Psoas muscle (tissue), 8 donors: Measurements from ENCODE around the gene OR7A17. TPM values are rescaled to one million over a fixed set of nuclear protein-coding genes. Genes with fewer than 3 reads are reported as not detected.

Experiments used
- ATAC-seq, 4 donors: fragments of 200-7000 bp; cut with Tn5 transposase; one replicate each; pipeline ENCODE4 v1.9.1; 2020; ENCODE audit warnings: moderate library complexity in 3 of 4, mild to moderate bottlenecking in 2 of 4
- DNase-seq, 2 donors: peaks; one replicate each; pipeline ENCODE4 v3.0.0-alpha.2; 2020
- H3K27ac ChIP-seq: fragments of 200-600 bp; one replicate; pipeline ENCODE4 v1.8.0; 2022
- H3K27me3 ChIP-seq, 3 donors: fragments of 200-600 bp in 1 of 3; one replicate each; pipeline versions ENCODE4 v1.6.1 to v1.8.0; 2013 to 2022; ENCODE audit warnings: low read length in 2 of 3, mild to moderate bottlenecking in 2 of 3, moderate library complexity in 1 of 3; ENCODE audit not compliant: insufficient read depth in 3 of 3
- H3K36me3 ChIP-seq, 2 donors: fragments of 200-600 bp in 1 of 2; one replicate each; pipeline versions ENCODE4 v1.6.1 to v1.8.0; 2013 to 2022; ENCODE audit warnings: low read depth in 1 of 2, mild to moderate bottlenecking in 1 of 2, moderate library complexity in 1 of 2; ENCODE audit not compliant: insufficient read depth in 1 of 2
- H3K4me1 ChIP-seq: fragments of 200-600 bp; one replicate; pipeline ENCODE4 v1.8.0; 2022
- H3K4me3 ChIP-seq: fragments of 200-600 bp; one replicate; pipeline ENCODE4 v1.8.0; 2022; ENCODE audit warnings: mild to moderate bottlenecking
- H3K9me3 ChIP-seq: fragments of 200-600 bp; one replicate; pipeline ENCODE4 v1.8.0; 2022
- WGBS, 3 donors: extraction: QIAGEN DNeasy Blood & Tissue Kit; methylation state at CpG; one replicate each; pipeline versions ENCODE4 v1.1.6 to v1.1.7; 2013; 5-methylcytosine and 5-hydroxymethylcytosine counted together
- intact Hi-C, 2 donors: fragments of 100-400 bp; cut with DNase I; formaldehyde crosslinking; loops; one replicate each; pipeline versions ENCODE4 v1.11.0 to v1.14.2; 2022
- polyA plus RNA-seq, 3 donors: library from polyadenylated mRNA; stranded (reverse); fragments of 200-250 nt; gene quantifications; one replicate each; pipeline ENCODE4 v1.2.3, GENCODE V29; 2013
- total RNA-seq, 4 donors: library from RNA; stranded (reverse); fragmentation: NEBNext Ultra II Directional in 2 of 4; extraction: Animal tissue kit (Norgen Biotek cat#: 25700) in 2 of 4; gene quantifications; one replicate each; pipeline versions ENCODE4 v1.2.1 to v1.2.4, GENCODE V29; 2021 to 2023
- TF ChIP-seq, protein P1 (sequence below): fragments of 200-600 bp; IDR thresholded peaks from one replicate; pipeline ENCODE4 v1.8.0; 2022; ENCODE audit warnings: antibody characterized with exemption
- donor health status: healthy with polysubstance abuse.
- donor health status: DM: no; HTN: no; CAD: no; lungs with moderate emphysema.
- donor health status: Bipolar disorder and iron deficiency.
- donor health status: healthy.
- donor health status: DM: yes; HTN: yes; CAD: no.
- donor health status: DM: no; HTN: no; CAD: no.
- donor health status: DM: no; HTN: no; CAD: no.
- donor health status: DM: yes; HTN: yes; CAD: no.

OR7A17 gene
- total and polyA plus RNA-seq, 7 donors: not detected

- ATAC-seq (no peak), DNase-seq (no peak)
- TF ChIP-seq, protein P1, sequence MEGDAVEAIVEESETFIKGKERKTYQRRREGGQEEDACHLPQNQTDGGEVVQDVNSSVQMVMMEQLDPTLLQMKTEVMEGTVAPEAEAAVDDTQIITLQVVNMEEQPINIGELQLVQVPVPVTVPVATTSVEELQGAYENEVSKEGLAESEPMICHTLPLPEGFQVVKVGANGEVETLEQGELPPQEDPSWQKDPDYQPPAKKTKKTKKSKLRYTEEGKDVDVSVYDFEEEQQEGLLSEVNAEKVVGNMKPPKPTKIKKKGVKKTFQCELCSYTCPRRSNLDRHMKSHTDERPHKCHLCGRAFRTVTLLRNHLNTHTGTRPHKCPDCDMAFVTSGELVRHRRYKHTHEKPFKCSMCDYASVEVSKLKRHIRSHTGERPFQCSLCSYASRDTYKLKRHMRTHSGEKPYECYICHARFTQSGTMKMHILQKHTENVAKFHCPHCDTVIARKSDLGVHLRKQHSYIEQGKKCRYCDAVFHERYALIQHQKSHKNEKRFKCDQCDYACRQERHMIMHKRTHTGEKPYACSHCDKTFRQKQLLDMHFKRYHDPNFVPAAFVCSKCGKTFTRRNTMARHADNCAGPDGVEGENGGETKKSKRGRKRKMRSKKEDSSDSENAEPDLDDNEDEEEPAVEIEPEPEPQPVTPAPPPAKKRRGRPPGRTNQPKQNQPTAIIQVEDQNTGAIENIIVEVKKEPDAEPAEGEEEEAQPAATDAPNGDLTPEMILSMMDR: peak; percentile 14
- no peaks in the 10 kb centered on the region for H3K4me1 ChIP-seq
- H3K27ac ChIP-seq: no peak overlapping the region
- H3K36me3 ChIP-seq: no peaks in the 10 kb centered on the region
- no peaks in the 10 kb centered on the region for H3K27me3 ChIP-seq
- WGBS, 3 donors: 76 to 81% (median 78%) methylated on average over 4 of the region's 4 CpGs
- peaks cover 5% of the 10 kb centered on the region for H3K9me3 ChIP-seq
- H3K4me3 ChIP-seq: no peak overlapping the region
- intact Hi-C loops: no loop called here
Measured at GRCh38 chr19:14871619-14872230, 14.2 kb downstream of the OR7A17 start.

DNA sequence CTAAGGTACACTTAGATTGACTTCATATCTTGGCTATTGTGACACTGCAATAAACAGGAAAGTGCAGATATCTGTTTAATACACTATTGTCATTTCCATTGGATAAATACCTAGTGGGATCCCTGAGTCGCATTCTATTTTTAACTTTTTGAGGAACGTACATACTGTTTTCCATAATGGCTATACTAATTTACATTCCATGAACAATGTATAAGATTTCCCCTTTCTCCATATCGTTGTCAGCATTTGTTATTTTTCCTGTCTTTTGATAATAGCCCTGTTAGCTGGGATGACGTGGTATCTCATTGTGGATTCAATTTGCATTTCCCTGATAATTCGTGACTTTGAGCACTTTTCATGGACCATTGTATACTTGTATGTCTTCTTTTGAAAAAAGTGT lies 17.4 kb downstream of the OR7A17 start:
- TF ChIP-seq, protein P1: no peak
- ATAC-seq (no peak), DNase-seq (no peak)
- Histone ChIP-seq H3K36me3 (no peaks in the 10 kb centered on the region), H3K27ac (no peak overlapping the region), H3K9me3 (peaks cover 5% of the 10 kb centered on the region), H3K4me1 (no peaks in the 10 kb centered on the region), H3K4me3 (no peak overlapping the region), H3K27me3 (no peaks in the 10 kb centered on the region)
- intact Hi-C loops: no loop called here
- WGBS, 3 donors: 71 to 80% (median 72%) methylated on average over 5 of the region's 5 CpGs

GRCh38 chr19:14848822-14849221 lies 37.1 kb downstream of the OR7A17 start, which contains the start of gene OR7A10:
Gene OR7A10 (minus strand): TSS chr19:14848922. CDS start chr19:14841877, 7,045 bp downstream.
- peaks cover 0 to 4% (median 3%) of the 10 kb centered on the region in 3 donors for H3K27me3 ChIP-seq
- TF ChIP-seq, protein P1: no peak
- WGBS, 3 donors: 63 to 75% (median 68%) methylated on average over 5 of the region's 5 CpGs
- no peak within 1 kb of the TSS for H3K4me3 ChIP-seq
- H3K4me1 ChIP-seq: no peaks in the 10 kb centered on the region
- H3K36me3 ChIP-seq: no peaks in the 10 kb centered on the region
- no peak within 1 kb of the TSS for H3K27ac ChIP-seq
- H3K9me3 ChIP-seq: no peaks in the 10 kb centered on the region
- intact Hi-C loops: no loop called here
- ATAC-seq (no peak), DNase-seq (no peak)

- Histone ChIP-seq H3K9me3 (no peaks in the 10 kb centered on the region), H3K4me3 (no peak overlapping the region), H3K27me3 (peaks cover 0 to 4% (median 0%) of the 10 kb centered on the region in 3 donors), H3K36me3 (no peaks in the 10 kb centered on the region), H3K4me1 (no peaks in the 10 kb centered on the region), H3K27ac (no peak overlapping the region)
- TF ChIP-seq, protein P1: no peak
- 14 to 18% (median 17%) methylated on average over 6 of the region's 6 CpGs for WGBS, 3 donors
- ATAC-seq (no peak), DNase-seq (no peak)
- intact Hi-C loops: no loop called here
Measured at GRCh38 chr19:14843578-14843977, 42.4 kb downstream of the OR7A17 start.

DNA sequence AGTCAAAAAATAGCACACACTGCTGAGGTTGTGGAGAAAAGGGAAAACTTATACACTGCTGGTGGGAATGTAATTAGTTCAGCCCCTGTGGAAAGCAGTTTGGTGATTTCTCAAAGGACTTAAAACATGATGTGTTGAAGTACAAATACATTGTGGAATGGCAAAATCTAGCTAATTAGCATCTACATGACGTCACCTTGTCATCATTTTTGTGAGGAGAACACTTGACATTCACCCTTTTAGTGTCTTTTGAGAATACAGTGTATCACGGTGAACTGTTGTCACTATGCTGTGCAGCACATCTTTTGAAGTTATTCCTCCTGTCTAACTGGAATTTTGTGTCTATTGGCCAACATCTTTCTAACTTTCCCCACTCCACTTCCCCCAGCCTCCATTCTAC lies 42.8 kb downstream of the OR7A17 start:
- Histone ChIP-seq H3K4me3 (no peak overlapping the region), H3K9me3 (no peaks in the 10 kb centered on the region), H3K4me1 (no peaks in the 10 kb centered on the region), H3K36me3 (no peaks in the 10 kb centered on the region), H3K27me3 (peaks cover 0 to 4% (median 0%) of the 10 kb centered on the region in 3 donors), H3K27ac (no peak overlapping the region)
- no peak for DNase-seq
- 36 to 38% (median 37%) methylated on average over 2 of the region's 2 CpGs for WGBS, 3 donors
- ATAC-seq: no peak
- TF ChIP-seq, protein P1: no peak
- intact Hi-C loops: no loop called here
